ENCODE results near the gene C6.
"Not testable (repeated sequence)": the region's sequence is repeated elsewhere in the genome, so short reads cannot be mapped to it uniquely, and the experiment has no call there.

Gene C6

DNA sequence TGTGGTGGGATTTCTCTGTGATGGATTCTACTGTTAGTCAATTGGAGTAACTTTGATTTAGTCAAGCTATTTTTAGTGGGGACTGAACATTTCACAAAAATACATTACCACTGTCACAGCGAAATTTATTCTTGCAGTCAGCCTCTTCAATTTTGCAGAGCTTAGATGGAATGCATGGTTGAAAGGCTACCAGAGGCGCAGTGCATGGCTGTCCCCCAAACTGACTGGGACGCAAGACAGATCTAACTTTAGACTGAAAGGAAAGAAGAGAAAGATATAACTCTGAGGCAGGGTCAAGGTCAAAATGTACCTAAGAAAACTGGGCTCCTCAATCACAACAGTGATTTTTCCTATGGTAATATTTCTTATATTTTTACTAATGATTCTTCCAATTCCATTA, 13.7 kb downstream of the C6 start:
- DNase-seq (ENCODE audit: low read depth in 2 of 2) = no peak

DNA sequence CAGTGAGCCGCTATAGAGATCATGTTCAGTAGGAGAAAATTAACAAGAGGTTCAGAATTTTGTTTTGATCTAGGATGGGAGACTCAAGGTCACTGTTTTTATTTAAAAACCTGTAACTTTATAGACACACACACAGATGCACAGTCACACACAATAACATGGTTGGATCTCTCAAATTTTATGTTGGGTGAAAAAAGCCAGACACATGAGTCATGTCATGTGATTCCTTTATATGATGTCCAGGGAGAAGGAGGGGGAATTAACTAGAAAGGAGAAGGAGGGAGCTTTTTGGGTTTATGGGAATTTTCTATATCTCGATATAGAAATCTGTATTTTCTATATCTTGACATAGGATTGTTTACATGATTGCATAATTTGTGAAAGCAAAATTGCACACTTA, 17.1 kb downstream of the C6 start:
- DNase-seq (ENCODE audit: low read depth in 2 of 2) = no peak

- no peak for DNase-seq (ENCODE audit: low read depth in 2 of 2)
These were observed 18.1 kb downstream of the C6 start for GRCh38 chr5:41195228-41195627.

GRCh38 chr5:41194339-41194738, 19.0 kb downstream of the C6 start:
- no peak for DNase-seq (ENCODE audit: low read depth in 2 of 2)

GRCh38 chr5:41193456-41194205, 19.7 kb downstream of the C6 start:
- no peak for DNase-seq (ENCODE audit: low read depth in 2 of 2)

DNA sequence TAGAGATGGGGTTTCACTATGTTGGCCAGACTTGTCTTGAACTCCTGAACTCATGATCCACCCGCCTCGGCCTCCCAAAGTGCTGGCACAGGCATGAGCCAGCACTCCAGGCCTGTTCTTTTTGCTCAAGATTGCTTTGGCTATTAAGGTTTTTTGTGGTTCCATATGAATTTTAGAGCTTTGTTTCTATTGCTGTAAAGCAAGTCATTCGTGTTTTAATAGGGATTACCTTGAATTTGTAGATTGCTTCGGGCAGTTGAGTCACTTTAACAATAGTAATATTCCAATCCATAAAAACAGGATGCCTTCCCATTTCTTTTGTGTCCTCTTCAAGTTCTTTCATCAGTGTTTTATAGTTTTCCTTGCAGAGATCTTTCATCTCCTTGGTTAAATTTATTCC, 22.1 kb downstream of the C6 start:
- no peak for DNase-seq (ENCODE audit: low read depth in 2 of 2)

DNA sequence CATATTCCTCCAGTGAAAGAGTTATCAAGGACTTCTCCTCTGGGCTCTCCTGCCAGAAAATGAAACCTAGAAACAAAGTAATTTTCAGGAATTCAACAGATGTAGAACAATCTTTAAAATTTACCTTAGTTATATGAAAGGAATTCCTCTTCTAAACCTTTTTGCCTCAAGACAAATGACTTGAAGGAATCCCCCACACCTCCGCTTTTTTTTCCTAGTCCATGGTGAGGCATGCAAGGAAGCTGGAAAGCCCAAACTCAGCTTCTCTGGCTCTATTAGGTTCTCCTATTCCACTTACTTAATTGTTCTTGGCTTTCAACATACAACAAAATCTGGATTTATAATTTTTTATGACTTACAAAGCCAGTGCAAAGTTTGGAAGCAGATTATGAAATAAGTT, 27.2 kb downstream of the C6 start:
- no peak for DNase-seq (ENCODE audit: low read depth in 2 of 2)

DNA sequence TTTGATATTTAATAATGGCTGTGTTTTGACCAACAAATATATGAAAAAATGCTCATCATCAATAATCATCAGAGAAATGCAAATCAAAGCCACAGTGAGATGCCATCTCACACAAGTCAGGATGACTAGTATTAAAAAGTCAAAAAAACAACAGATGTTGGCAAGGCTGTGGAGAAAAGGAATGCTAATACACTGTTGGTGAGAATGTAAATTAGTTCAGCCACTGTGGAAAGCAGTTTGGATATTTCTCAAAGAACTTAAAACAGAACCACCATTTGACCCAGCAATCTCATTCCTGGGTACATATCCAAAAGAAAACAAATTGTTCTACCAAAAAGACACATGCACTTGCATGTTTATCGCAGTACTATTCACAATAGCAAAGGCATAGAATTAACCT, 30.0 kb downstream of the C6 start:
- not testable (repeated sequence) for DNase-seq (ENCODE audit: low read depth in 2 of 2)

- no peak for DNase-seq (ENCODE audit: low read depth in 2 of 2)
These were observed 30.7 kb downstream of the C6 start for GRCh38 chr5:41182666-41183065.

DNA sequence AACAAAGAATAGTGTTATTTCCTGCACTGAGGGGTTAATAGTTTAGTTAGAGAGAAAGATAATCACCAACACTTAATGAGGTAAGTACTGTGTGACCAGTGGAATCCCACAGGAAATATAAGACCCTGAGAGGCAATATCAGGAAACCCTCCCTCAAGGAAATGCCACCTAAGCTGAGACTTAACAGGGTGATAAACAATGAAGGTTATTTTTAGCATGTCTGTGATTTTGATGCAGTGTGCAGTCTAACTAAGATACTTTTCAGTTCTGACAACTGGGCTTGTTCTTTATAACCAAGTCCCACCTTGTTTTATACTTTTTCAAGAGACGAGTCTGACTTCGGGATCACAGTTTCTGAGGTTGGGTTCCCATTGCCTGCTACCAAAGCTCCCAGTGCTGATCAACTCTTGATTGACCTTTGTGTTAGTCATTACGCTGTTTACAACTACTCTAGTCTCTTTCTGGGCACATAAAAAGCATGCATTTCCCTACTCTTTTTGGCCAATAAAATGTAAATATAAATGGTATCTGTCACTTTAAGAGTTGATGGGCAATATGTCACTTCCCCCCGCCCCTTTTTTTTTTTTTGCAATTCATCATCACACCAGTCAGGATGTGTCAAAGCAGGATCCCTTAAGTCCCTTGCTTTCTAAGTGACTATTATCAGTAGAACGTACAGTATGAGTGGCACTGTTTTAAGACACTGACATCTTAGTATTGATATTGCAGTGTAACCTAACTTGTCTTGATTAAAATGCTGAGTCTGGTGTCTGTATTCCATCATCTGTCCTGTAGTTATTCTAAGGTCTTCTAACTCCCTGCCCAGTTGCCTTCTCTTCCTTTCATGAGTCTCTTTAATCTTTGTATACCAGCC, 31.4 kb downstream of the C6 start:
- DNase-seq (ENCODE audit: low read depth in 2 of 2) = no peak

DNA sequence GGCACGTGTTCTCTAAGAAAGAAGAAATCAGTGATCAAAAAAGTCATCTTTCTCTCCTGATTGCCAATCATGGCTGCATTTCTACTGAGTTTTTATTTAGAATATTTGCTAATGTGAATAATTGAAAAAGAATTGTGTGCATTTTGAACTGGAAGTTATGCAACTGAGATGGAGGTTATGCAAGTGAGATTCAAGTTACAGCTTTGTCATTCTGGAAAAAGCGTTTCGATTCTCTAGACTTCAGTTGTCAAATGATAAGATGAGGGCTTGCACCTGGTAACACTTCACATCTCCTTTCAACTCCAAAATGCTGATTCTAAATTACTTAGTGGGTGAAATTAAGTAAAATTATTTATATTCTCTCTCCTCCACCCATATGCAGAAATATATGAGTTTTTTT, 36.4 kb downstream of the C6 start:
- DNase-seq (ENCODE audit: low read depth in 2 of 2) = no peak

DNA sequence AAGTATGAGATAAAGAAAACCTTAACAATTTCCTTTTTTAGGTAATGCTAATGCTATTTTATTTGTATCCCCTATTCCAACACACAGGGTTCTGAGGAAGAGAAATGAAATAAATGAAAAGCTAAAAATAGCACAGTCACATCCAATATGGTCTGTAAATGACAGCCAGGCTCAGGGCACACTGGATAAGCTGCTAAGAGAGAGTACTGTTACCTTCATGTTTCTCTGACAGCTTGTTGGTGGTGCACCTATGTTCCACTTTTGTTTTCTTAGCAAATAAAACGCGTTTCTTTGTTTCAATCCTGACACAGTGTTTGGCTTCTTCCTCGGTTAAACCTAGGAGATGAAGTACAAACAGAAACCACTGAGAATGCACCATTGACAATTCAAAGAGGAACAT, 41.3 kb downstream of the C6 start:
- no peak for DNase-seq (ENCODE audit: low read depth in 2 of 2)

- DNase-seq (ENCODE audit: low read depth in 2 of 2) = no peak
These were observed 52.1 kb downstream of the C6 start for GRCh38 chr5:41161271-41161670.

GRCh38 chr5:41157272-41157894, 55.9 kb downstream of the C6 start:
- no peak for DNase-seq (ENCODE audit: low read depth in 2 of 2)

- DNase-seq (ENCODE audit: low read depth in 2 of 2) = no peak
These were observed 56.6 kb downstream of the C6 start for GRCh38 chr5:41156739-41157138.

GRCh38 chr5:41154491-41154890, 58.8 kb downstream of the C6 start:
- no peak for DNase-seq (ENCODE audit: low read depth in 2 of 2)

GRCh38 chr5:41151564-41151963, 61.8 kb downstream of the C6 start:
- no peak for DNase-seq (ENCODE audit: low read depth in 2 of 2)

GRCh38 chr5:41148448-41148847, 64.9 kb downstream of the C6 start:
- DNase-seq (ENCODE audit: low read depth in 2 of 2) = no peak

GRCh38 chr5:41145306-41145705, 68.0 kb downstream of the C6 start:
- DNase-seq (ENCODE audit: low read depth in 2 of 2) = no peak

- DNase-seq (ENCODE audit: low read depth in 2 of 2) = no peak
These were observed 70.0 kb downstream of the C6 start for GRCh38 chr5:41143131-41143901.

- DNase-seq (ENCODE audit: low read depth in 2 of 2) = no peak
These were observed 85.2 kb downstream of the C6 start for GRCh38 chr5:41127967-41128690.

All from stimulated activated CD4-positive, alpha-beta T cell treated with anti-CD3 and anti-CD28 coated beads, Interleukin-4, amount 100 ng/mL, for 48 hours (primary cell).